GM19397 (cell line): ENCODE measurements around the gene MACROD2.
A peak's percentile ranks its signal among the peaks of the same experiment; 100 is the strongest.
"Not testable (repeated sequence)": the region's sequence is repeated elsewhere in the genome, so short reads cannot be mapped to it uniquely, and the experiment has no call there.

Experiments used
- ATAC-seq: cut with Tn5 transposase; IDR thresholded peaks from one replicate; pipeline ENCODE4 v1.9.1; 2021; ENCODE audit warnings: mild to moderate bottlenecking, moderate library complexity; ENCODE audit not compliant: unreplicated experiment

The MACROD2 gene

GRCh38 chr20:15523400-15523799, 1528.1 kb downstream of the MACROD2 start:
- ATAC-seq: no peak

GRCh38 chr20:15528391-15529111, 1533.2 kb downstream of the MACROD2 start:
- ATAC-seq: no peak

- no peak for ATAC-seq
Observed at GRCh38 chr20:15535863-15536262, 1540.5 kb downstream of the MACROD2 start.

- ATAC-seq: not testable (repeated sequence)
Observed at GRCh38 chr20:15537200-15537599, 1541.9 kb downstream of the MACROD2 start.

GRCh38 chr20:15542655-15543054, 1547.3 kb downstream of the MACROD2 start:
- ATAC-seq: no peak

DNA sequence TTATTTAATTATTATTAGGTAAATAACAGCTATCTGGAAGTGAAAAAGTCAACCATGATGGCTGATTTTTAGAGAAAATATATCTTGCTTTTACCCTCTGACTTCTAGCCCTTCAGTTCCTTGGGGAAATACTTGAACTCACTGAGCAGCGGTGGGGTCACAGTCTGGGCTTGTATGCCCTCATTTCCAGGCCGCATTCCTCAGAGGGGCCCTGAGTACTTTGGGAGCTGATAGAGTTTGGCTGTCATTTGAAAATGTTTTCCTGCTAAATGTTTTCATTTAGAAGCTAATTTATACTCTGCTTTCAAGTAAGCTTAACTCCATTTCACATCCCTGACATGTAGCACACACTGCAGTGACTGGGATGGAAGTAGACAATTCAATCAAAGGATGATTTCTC, 1549.4 kb downstream of the MACROD2 start:
- ATAC-seq: no peak

DNA sequence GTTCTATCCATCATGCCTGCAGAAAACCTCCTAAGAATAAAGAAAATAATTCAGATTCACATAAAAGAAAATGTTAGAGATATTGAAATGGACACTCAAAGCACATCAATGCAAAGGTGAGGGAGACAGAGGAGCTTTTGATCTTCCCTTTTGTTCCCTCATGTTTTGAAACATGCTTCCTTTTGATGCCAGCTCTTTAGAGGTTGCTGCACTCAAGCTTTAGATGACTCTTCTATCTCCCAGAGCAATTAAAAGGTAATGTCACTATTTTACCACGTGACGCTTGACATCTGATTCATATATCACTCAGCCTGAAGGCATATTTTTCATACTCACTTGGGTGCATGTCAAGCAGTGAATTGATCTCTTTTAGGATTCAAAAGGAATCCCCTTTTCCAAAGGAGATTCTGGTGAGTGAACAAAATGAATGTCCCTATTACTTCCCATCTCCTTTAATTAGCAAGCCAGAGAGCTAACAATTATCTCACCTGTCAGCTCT, 1551.3 kb downstream of the MACROD2 start:
- ATAC-seq: no peak

GRCh38 chr20:15547119-15547518, 1551.8 kb downstream of the MACROD2 start:
- ATAC-seq: no peak

DNA sequence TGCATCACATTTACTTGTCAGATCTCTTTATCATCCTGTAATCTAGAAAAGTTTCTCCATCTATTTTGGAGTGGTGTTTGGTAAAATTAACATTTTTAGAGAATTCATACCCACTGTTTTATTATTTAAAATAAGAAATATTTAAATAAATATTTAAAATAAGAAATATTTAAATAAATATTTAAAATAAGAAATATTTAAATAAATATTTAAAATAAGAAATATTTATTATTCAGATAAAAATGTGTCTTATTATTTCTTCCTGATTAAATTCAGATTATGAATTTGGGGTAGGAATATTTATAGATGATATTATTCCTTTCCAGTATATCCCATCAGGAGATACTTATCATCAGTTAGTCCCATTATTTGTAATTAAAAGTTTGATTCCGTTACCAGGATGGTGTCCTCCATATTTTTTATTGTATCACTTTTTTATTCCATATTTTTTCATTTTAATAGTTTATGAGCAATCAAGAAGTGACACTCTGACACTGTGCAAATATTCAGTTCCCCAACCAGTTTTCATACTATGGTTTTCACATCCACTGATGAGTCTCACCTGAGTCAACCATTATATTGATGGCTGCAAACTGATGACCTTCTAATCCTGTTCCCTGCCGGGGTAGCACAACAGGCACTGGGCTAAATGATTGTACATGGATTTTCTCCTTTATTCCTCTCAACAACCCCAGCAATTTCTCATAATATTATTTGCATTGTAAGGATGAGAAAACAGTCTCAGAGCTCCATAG, 1555.0 kb downstream of the MACROD2 start:
- no peak for ATAC-seq

DNA sequence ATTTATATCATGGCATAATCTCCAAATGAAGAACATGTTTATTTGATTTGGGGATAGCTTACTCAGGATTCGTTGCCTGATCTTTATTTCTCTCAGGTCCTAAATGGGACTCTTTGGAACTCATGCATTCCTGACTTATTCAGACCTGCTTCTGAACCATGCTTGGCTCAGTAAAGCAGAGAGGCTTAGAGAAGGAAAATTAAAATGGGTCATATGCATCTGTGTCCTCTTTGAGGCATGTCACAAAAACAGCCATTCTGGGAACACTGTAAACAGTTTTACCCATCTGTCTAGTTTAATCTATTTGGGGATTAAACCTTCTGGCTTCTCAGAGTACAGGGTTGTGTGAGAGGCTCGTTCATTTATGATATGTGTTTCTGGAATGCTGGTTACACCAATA, 1560.6 kb downstream of the MACROD2 start:
- no peak for ATAC-seq

DNA sequence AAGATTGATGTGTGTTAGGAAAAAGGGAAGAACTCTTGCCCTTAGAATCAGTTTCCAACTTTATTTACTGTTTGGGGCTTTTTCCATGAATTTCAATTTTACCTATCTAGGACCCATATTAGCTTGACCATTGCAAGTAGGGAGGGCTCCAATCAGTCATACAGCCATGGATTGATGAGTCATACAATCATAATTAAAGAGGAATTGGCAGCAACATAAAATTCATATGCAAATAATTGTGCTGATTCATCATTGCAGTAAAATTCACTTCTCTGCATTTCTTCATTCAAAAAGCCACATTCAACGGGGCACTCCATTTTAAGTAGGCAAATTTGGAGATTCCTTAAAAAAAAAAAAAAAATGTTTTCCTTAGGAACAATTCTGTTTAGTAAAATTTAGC, 1561.6 kb downstream of the MACROD2 start:
- no peak for ATAC-seq

- no peak for ATAC-seq
Observed at GRCh38 chr20:15561070-15561569, 1565.8 kb downstream of the MACROD2 start.

DNA sequence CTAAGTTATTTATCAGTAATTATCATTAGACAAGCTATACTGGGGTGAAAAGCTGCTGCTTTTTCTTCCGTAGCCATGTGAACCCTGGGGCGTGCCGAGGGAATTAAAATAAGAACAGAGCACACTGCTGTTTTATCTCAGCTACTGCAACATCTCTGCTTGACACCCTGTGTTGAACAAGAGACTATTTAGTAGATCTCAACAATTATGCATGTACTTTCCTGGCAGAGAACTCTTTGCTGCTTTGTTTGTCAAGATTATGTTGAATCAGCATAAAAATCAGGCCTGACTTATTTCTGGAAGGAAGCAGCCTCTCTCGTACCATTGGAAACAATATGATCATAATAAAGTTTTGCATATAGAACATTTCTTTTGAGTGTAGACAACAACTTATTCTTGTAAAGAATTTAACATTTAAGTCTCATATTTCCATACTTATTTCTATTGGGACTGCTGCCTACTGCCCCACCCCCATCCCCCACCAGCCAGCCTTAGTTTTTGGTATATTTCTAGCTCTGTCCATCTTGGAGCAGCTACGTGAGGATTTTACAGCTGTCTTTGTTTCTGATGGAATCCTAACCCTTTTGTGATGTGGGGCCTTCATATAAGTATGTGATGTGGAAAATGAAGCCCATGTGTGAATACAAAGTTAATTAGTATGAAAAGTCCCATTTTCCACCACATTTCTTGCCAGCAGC, 1566.5 kb downstream of the MACROD2 start:
- ATAC-seq: no peak

DNA sequence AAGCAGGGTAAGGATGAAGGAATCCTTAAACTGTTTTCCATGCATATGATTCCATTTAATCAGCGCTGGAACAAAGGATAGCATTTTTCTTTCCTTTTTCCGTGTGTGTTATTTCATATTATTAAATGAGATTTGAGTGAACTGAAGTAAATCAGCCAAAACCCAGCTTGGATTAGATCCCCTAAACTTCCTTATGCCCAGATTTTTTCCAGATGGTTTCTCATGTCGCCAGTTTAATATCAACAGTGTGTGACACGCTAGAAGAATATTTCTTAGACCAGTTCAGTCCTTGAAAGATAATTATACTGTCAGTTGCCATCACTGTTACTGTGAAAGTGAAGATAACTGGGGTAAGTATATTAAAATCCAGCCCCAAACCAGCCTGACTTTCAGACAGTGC, 1568.5 kb downstream of the MACROD2 start:
- ATAC-seq: no peak

- ATAC-seq: peak; percentile 74
Observed at GRCh38 chr20:15564981-15565380, 1569.7 kb downstream of the MACROD2 start.

GRCh38 chr20:15565786-15566185, 1570.5 kb downstream of the MACROD2 start:
- no peak for ATAC-seq

DNA sequence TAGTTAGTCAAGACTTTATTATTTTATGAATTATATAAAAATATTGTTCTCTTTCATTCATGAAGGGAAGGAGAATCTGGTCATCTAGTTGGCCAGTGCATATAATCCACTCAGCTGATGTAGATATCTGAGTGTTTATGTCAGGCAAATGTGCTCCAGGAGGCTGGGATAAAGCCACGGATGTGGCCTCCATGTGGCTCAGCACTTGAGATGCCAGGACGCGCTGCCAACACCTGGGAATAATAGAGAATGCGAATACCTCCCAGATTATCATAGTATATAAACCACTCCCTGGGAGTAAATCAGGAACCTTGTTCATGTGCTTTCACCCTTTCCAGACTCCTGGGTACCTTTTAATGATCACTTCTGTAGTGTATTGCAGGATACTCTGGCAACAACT, 1571.9 kb downstream of the MACROD2 start:
- ATAC-seq: no peak

- no peak for ATAC-seq
Observed at GRCh38 chr20:15570156-15570555, 1574.8 kb downstream of the MACROD2 start.

DNA sequence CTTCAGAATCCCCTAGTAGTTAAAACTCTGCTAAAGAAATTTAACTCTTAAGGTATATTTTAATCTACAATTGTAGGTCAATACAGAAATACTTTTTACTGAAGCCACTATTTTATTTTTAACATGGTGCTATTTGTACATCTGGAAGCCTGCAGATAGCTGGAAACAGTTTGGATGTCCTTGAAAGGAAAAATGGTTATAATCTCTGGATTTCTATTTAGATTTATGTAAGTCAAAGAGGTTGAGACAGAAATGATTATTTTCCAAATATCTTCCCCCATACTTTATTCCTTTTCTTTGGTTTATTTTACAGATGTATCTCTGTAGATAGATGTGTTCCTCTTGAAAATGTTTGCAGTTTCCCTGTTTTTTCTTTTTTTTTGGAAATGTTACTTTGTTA, 1575.7 kb downstream of the MACROD2 start:
- no peak for ATAC-seq

DNA sequence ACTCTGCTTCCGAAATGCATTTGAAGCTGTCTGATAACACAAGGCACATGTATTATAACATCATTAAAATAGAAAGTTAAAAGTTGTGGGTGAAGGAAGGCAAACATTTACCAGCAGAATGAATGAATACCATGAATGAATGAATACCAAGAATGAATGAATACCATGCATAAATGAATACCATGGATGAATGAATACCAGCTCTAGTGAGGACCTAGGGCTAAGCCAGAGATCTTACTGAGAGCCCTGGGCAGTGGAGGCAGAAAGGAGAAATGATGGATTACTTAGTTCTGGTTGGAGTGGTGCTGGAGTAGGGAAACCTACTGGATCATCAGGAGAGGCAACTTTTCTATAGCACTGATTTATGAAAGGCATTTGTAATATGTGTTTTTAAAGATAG, 1579.9 kb downstream of the MACROD2 start:
- ATAC-seq: no peak

DNA sequence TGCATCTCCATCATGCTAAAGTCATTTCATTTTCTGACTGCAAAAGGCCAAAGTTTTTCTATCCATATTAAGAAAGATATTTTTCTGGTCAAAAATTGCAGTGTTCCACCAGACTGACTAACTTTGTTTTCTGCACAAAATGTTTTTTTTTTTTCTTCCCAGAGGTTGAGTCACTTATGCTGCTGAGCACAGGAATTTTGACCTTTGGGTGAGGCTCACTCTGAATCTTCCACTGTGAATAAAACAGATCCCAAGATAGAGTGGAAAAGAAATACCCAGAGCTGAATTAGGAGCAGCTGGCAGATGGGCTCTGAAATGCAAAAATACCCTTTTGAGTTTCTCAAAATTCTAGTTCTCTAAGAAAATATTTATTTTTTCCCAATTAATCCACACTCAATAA, 1581.1 kb downstream of the MACROD2 start:
- no peak for ATAC-seq
